ENCODE results near the gene LANCL1.

- TF ChIP-seq, protein P1, sequence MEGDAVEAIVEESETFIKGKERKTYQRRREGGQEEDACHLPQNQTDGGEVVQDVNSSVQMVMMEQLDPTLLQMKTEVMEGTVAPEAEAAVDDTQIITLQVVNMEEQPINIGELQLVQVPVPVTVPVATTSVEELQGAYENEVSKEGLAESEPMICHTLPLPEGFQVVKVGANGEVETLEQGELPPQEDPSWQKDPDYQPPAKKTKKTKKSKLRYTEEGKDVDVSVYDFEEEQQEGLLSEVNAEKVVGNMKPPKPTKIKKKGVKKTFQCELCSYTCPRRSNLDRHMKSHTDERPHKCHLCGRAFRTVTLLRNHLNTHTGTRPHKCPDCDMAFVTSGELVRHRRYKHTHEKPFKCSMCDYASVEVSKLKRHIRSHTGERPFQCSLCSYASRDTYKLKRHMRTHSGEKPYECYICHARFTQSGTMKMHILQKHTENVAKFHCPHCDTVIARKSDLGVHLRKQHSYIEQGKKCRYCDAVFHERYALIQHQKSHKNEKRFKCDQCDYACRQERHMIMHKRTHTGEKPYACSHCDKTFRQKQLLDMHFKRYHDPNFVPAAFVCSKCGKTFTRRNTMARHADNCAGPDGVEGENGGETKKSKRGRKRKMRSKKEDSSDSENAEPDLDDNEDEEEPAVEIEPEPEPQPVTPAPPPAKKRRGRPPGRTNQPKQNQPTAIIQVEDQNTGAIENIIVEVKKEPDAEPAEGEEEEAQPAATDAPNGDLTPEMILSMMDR (IDR thresholded peaks at IDR 0.05): no peak
- TF ChIP-seq POLR2A (IDR thresholded peaks at IDR 0.05): no peak
Observed at GRCh38 chr2:210428393-210429179, 48.0 kb downstream of the LANCL1 start.
